Panc1 (cell line): ENCODE measurements around the gene PADI2.

Experiments used
- CTCF ChIP-seq: fragments of 450-650 bp; IDR thresholded peaks from 2 replicates; pipeline ENCODE4 v1.5.1; 2017; ENCODE audit warnings: mild to moderate bottlenecking
- REST ChIP-seq, 2 experiments: IDR thresholded peaks; 2 replicates each; pipeline ENCODE4 v1.6.1; 2011 to 2012; ENCODE audit warnings: low read depth in 2 of 2, control low read depth in 1 of 2, low read length in 1 of 2, mild to moderate bottlenecking in 1 of 2, moderate library complexity in 1 of 2; ENCODE audit not compliant: insufficient read depth in 1 of 2
- TCF7L2 ChIP-seq: IDR thresholded peaks from 2 replicates; pipeline ENCODE4 v1.6.1; 2011; ENCODE audit warnings: mild to moderate bottlenecking, low read depth, low read length, inconsistent platforms

DNA sequence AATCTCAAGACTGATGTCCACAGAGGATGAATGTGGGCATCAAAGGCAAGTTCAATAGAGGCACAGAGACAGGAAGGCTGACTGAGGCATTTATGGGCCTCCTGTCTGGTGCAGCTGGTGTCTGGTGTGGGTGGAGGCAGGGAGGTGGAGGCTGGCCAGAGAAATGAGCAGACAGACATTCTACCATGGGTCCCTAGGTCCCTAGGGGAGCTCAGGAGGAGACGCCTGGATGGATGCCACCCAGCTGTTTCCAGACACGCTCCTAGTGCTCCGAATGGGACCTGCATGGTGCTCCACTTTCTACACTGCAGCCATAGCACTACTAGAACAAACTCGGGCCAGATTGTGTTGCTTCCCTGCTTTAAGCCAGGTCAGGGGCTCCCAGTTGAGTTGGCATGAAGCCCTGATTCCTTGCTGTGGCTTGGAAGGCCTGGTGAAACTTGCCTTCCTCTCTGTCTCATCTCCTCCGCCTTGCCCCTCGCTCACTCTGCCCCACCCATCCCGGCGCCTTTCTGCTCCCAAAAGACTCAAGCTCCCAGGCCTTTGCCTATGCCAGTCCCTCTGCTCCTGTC lies 25.3 kb downstream of the PADI2 start:
- TF ChIP-seq CTCF = no peak
- no peak for TF ChIP-seq REST (IDR thresholded peaks at IDR 0.05; ENCODE audit: insufficient read depth in 1 of 2, low read depth in 2 of 2, low read length in 1 of 2)
- TF ChIP-seq TCF7L2 = no peak
